Natural killer cell treated with Interleukin-12 subunit alpha and Interleukin-12 subunit beta and Interleukin-15 and Interleukin-18, amount 100 ng/mL, for 72 hours (primary cell): ENCODE results near the gene AKAP8L. TPM values are rescaled to one million over a fixed set of nuclear protein-coding genes. Genes with fewer than 3 reads are reported as not detected.
"Not testable (repeated sequence)": the region's sequence is repeated elsewhere in the genome, so short reads cannot be mapped to it uniquely, and the experiment has no call there.

Experiments used
- ATAC-seq, 2 donors: fragments of 150-1000 bp; cut with Tn5 transposase in 1 of 2; sonication (Bioruptor Pico), chemical (Tn5 transposase) in 1 of 2; 2 replicates each; pipeline ENCODE4 v1.10.0; 2021
- DNase-seq: peaks from one replicate; pipeline ENCODE4 v3.0.0; 2022; ENCODE audit warnings: low spot score
- H3K27ac Mint-ChIP-seq, 2 donors: 1 replicate in 1 of 2; 2 replicates in 1 of 2; pipeline ENCODE4 v1.8.0; 2022; ENCODE audit warnings: mixed read lengths in 2 of 2, mild to moderate bottlenecking in 1 of 2, moderate library complexity in 1 of 2
- H3K27me3 Mint-ChIP-seq, 2 donors: 1 replicate in 1 of 2; 2 replicates in 1 of 2; pipeline ENCODE4 v1.8.0; 2022; ENCODE audit warnings: mixed read lengths in 2 of 2
- H3K36me3 Mint-ChIP-seq: one replicate; pipeline ENCODE4 v1.8.0; 2022; ENCODE audit warnings: mixed read lengths
- H3K4me1 Mint-ChIP-seq, 2 donors: 1 replicate in 1 of 2; 2 replicates in 1 of 2; pipeline ENCODE4 v1.8.0; 2022; ENCODE audit warnings: low read depth in 2 of 2, mixed read lengths in 2 of 2, mild to moderate bottlenecking in 1 of 2
- H3K4me3 Mint-ChIP-seq: one replicate; pipeline ENCODE4 v1.8.0; 2022; ENCODE audit warnings: mixed read lengths
- H3K9me3 Mint-ChIP-seq: 2 replicates; pipeline ENCODE4 v1.8.0; 2022; ENCODE audit warnings: mixed read lengths
- total RNA-seq, 2 donors: library from RNA; stranded (reverse); gene quantifications; one replicate each; pipeline ENCODE4 v1.2.3, GENCODE V29; 2022

AKAP8L gene
- total RNA-seq, 2 donors from 2014 or later, result 72.8 to 123 TPM

DNA sequence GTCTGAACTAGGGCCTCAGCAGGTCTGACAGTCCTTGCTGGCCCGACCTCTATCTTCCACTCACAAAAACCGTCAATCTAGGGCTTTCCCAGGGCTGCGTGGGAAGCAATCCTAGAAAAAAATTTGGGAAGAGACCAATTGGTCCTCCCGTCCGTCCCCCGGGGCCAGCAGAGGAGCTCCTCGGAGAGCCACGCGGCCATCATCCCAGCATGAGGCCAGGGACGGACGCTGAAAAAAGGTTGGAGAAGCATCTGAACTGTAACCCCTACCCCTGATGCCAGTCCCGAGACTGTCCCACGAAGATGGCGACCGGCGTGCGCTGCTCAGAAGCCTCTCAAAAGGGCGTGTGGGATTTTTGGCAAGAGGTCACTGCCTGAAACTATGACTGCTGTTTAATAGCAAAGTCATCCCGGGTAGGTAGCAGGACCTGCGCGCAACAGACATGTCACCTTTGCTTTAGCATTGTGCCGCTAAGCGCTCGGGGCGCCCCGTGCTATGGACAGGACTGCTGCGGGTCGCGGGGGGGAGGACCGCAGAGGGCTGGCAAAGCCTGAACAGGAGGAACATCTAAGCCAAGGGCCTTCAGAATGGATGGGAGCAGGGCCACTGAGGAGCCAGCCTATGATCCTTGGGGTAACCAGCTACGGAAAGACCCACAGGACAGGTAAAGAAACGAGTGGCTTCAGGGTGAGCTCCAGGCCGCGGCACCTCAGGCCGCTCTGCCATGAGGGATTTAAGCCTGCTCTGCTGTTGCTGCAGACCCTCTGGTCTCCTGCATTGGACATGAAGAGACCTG, 49.8 kb downstream of the AKAP8L start:
- H3K27ac Mint-ChIP-seq, result peak overlapping the region in 1 of 2 donors; percentile 31
- no peaks in the 10 kb centered on the region for H3K9me3 Mint-ChIP-seq
- no peaks in the 10 kb centered on the region for H3K36me3 Mint-ChIP-seq
- ATAC-seq (no peak), DNase-seq (no peak)
- no peak overlapping the region for H3K4me3 Mint-ChIP-seq
- peaks cover 0 to 12% of the 10 kb centered on the region in 2 donors for H3K4me1 Mint-ChIP-seq
- H3K27me3 Mint-ChIP-seq, result no peaks in the 10 kb centered on the region

DNA sequence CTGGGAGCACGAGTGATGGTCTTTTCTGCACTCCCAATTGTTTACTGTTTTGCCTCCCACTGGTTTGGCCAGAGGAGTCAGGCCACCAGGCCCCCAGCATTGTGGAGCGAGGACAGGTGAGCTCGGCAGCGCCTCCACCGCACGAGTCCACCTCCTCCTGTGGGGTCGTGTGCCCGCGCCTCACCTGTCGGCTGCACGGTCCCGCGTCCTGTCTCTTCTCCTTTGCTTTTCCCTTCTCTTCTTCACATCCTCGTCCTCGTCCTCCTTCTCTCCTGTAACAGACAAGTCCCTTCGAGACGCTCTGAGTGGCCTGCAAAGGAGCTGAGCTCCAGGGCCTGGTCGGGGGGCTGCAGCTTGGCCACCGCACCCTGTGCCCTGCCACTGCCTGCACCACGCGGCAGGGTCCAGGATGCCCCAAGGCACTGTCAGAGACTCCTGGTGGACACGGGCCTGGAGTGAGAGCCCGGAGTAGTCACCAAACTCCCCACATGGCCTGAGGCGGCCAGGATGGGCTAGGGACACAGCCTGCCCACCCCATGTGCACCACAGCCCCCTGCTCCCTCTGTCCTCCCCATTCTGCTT, 50.6 kb downstream of the AKAP8L start:
- Mint-ChIP-seq H3K27me3 (no peaks in the 10 kb centered on the region), H3K9me3 (no peaks in the 10 kb centered on the region), H3K36me3 (peaks cover 5% of the 10 kb centered on the region), H3K4me3 (no peak overlapping the region), H3K27ac (peak overlapping the region in 1 of 2 donors; percentile 25), H3K4me1 (peaks cover 0 to 7% of the 10 kb centered on the region in 2 donors)
- peak in 1 of 2 donors; percentile 8 for ATAC-seq
- no peak for DNase-seq

DNA sequence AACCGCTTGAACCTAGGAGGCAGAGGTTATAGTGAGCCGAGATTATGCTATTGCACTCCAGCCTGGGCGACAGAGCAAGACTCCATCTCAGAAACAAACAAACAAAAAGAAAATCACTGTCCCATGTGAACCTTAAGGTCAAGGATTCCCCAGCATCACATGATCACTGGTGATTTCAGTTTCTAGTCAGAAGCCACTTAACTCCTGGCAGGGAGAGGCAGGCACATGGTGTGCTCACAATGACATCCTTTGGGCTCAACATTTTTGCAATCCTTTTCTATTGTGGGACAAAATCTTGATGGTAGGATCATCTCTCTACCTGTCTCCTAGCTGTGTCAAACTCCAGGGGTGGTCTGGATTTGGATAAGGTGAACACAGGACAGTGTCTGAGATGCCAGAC, 51.3 kb downstream of the AKAP8L start:
- H3K27ac Mint-ChIP-seq, result peak overlapping the region in 1 of 2 donors; percentile 25
- no peaks in the 10 kb centered on the region for H3K27me3 Mint-ChIP-seq
- DNase-seq (no peak), ATAC-seq (no peak)
- H3K36me3 Mint-ChIP-seq, result peaks cover 5% of the 10 kb centered on the region
- peaks cover 0 to 2% of the 10 kb centered on the region in 2 donors for H3K4me1 Mint-ChIP-seq
- H3K9me3 Mint-ChIP-seq, result no peaks in the 10 kb centered on the region
- no peak overlapping the region for H3K4me3 Mint-ChIP-seq

DNA sequence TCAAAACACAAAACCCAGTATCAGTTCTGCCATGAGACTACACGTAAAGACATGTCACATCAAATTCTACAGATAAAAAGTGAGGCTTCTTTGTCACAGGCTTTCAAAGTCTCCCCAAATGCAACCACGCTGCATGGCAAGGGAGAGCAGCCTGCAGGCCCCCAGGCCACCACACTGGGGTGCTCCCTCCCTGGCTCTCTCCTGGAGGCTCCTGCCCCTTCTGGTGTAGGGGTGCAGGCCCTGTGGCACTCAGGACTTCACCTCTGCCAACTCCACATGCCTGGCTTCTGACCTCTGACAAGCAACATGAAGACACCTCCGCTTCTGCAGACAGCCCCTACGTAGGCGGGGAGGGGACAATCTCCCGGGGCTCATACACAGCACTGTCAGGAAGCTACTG, 53.5 kb downstream of the AKAP8L start:
- DNase-seq (no peak), ATAC-seq (peak in 1 of 2 donors; percentile 51)
- Mint-ChIP-seq H3K36me3 (peaks cover 11% of the 10 kb centered on the region), H3K4me3 (no peak overlapping the region), H3K27me3 (no peaks in the 10 kb centered on the region), H3K9me3 (no peaks in the 10 kb centered on the region), H3K27ac (no peak overlapping the region), H3K4me1 (peaks cover 3 to 6% of the 10 kb centered on the region in 2 donors)

DNA sequence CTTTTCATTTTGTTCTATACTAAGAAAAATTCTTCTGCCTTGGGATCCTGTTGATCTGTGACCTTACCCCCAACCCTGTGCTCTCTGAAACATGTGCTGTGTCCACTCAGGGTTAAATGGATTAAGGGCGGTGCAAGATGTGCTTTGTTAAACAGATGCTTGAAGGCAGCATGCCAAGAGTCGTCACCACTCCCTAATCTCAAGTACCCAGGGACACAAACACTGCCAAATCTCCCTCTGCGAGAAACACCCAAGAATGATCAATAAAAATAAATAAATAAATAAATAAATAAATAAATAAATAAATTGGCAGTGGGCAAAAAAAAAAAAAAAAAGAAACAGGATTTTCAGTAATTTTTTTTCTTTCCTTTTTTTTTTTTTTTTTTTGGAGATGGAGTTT, 55.0 kb downstream of the AKAP8L start:
- not testable (repeated sequence) for H3K27ac Mint-ChIP-seq, ATAC-seq, H3K4me3 Mint-ChIP-seq, H3K9me3 Mint-ChIP-seq, DNase-seq, H3K27me3 Mint-ChIP-seq
- Mint-ChIP-seq H3K4me1 (peaks cover 6 to 10% of the 10 kb centered on the region in 2 donors), H3K36me3 (peaks cover 14% of the 10 kb centered on the region)

DNA sequence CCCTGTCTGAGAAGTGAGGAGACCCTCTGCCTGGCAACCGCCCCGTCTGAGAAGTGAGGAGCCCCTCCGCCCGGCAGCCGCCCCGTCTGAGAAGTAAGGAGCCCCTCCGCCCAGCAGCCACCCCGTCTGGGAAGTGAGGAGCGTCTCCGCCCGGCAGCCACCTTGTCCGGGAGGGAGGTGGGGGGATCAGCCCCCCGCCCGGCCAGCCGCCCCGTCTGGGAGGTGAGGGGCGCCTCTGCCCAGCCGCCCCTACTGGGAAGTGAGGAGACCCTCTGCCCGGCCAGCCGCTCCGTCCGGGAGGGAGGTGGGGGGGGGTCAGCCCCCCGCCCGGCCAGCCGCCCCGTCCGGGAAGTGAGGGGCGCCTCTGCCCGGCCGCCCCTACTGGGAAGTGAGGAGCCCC, 55.7 kb downstream of the AKAP8L start:
- not testable (repeated sequence) for H3K9me3 Mint-ChIP-seq, ATAC-seq, H3K27ac Mint-ChIP-seq, DNase-seq, H3K27me3 Mint-ChIP-seq, H3K4me3 Mint-ChIP-seq, H3K4me1 Mint-ChIP-seq
- peaks cover 22% of the 10 kb centered on the region for H3K36me3 Mint-ChIP-seq

DNA sequence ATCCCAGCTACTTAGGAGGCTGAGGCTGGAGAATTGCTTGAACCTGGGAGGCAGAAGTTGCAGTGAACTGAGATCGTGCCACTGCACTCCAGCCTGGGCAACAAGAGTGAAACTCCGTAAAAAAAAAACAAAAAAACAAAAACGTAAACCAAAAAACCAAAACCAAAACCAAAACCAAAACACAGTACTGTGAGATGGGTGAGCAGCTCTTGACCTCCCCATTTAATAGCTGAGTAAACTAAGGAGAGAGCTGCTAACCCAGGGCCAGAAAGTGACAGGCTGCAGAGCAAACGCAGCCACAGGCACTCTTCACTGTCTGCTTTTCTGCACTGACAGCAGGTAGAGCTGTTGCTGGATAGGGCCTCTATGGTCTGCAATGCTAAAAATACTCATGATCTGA, 58.8 kb downstream of the AKAP8L start:
- peak; percentile 79 to 89 for ATAC-seq
- H3K4me1 Mint-ChIP-seq, DNase-seq, H3K27me3 Mint-ChIP-seq, H3K4me3 Mint-ChIP-seq, H3K9me3 Mint-ChIP-seq: not testable (repeated sequence)
- H3K27ac Mint-ChIP-seq, result peak overlapping the region in 1 of 2 donors; percentile 66
- peaks cover 23% of the 10 kb centered on the region for H3K36me3 Mint-ChIP-seq

DNA sequence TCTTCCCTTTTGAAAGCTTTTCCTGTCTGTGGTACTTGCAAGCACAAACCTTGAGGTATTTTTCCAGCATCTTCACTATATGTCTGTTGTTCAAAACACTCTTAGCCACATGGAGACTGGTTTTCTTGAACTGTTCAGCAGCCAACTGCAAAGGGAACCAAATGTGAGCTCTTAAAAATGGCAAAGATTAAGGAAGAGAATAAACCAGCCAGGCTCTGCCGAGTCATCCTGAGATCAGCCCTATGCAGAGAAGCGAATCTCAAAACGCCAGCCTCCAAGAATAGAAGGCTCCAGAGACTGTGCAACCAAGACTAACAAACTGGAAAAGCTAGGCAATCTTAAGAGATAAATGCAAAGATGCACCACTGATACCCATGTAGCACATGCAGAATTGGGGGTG, 59.9 kb downstream of the AKAP8L start:
- no peak for DNase-seq
- no peak overlapping the region for H3K4me3 Mint-ChIP-seq
- peaks cover 6 to 8% of the 10 kb centered on the region in 2 donors for H3K4me1 Mint-ChIP-seq
- ATAC-seq, result no peak
- peaks cover 23% of the 10 kb centered on the region for H3K36me3 Mint-ChIP-seq
- H3K9me3 Mint-ChIP-seq, result no peaks in the 10 kb centered on the region
- peak overlapping the region in 1 of 2 donors; percentile 58 for H3K27ac Mint-ChIP-seq
- no peaks in the 10 kb centered on the region for H3K27me3 Mint-ChIP-seq

DNA sequence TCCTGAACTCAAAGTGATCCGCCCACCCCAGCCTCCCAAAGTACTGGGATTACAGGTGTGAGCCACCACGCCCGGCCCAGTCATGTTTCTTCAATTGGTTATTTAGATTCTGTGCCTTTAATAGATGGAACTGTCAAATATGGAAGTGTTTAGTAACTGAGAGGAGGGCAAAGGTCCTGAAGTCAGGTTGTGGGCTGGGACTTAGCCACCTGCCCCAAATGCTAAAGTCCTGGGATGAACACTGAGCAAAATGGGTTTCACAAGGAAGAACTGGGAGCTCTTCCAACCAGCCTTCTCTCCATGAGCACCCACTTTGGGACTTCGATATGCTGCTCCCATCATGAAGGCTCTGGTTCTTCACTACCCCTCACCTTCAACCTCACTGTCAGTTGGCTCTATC, 60.9 kb downstream of the AKAP8L start:
- ATAC-seq (no peak), DNase-seq (no peak)
- peaks cover 6 to 8% of the 10 kb centered on the region in 2 donors for H3K4me1 Mint-ChIP-seq
- H3K27me3 Mint-ChIP-seq, result no peaks in the 10 kb centered on the region
- no peaks in the 10 kb centered on the region for H3K9me3 Mint-ChIP-seq
- H3K36me3 Mint-ChIP-seq, result peaks cover 19% of the 10 kb centered on the region
- no peak overlapping the region for H3K27ac Mint-ChIP-seq
- no peak overlapping the region for H3K4me3 Mint-ChIP-seq

DNA sequence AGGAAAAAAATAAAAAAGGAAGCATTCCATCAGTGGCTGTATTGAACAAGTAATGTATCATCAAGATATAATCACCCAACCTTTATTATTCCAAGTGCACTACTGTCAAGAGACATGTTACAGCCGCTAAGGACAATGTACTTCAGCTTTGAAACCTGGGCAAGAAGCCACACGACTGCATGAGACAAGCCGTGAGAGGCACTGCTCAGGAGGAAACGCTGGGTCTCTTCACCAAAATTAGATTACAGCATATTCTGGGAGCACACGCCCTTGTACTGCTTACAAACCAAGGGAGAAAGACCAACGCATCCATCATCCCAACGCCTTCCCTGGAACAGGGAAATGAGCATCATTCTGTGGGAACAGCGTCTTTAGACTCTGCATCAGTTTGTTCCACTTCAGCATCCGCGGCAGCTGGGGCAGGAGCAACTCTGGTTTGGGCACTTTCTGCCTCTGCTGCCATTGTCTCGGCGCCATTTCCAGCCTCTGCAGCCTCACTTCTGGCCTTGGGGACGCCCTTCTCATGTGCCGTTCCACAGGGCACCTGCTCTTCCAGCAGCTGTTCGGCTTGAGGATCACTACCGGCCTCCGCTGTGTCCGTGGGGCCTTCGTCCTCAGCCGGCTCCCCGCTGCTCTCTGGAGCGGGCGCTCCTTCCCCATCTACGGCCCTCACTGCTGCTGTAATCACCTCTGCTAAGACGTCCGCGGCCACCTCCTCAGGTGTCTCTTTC, 64.1 kb downstream of the AKAP8L start:
- Mint-ChIP-seq H3K27me3 (no peaks in the 10 kb centered on the region), H3K4me1 (no peaks in the 10 kb centered on the region), H3K27ac (no peak overlapping the region), H3K36me3 (peaks cover 13% of the 10 kb centered on the region), H3K4me3 (no peak overlapping the region), H3K9me3 (no peaks in the 10 kb centered on the region)
- ATAC-seq, result no peak
- DNase-seq, result no peak

DNA sequence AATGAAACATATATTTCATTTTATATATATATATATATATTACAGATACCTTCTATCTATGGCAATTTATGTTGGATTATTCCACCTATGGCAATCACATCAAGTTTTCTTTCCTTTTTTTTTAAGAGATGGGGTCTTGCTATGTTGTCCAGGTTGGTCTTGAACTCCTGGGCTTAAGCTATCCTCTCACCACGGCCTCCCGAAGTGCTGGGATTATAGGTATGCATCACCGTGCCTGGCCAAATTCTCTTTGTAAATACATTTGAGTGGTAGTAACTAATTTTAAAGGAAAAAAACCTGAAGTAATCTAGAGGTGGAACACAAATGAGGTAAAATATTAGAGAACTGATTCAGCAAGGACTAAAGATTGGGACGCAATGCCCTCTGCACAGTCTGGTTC, 64.9 kb downstream of the AKAP8L start:
- no peak overlapping the region for H3K4me3 Mint-ChIP-seq
- ATAC-seq, result no peak
- DNase-seq, result no peak
- no peaks in the 10 kb centered on the region for H3K9me3 Mint-ChIP-seq
- H3K27me3 Mint-ChIP-seq, result no peaks in the 10 kb centered on the region
- no peak overlapping the region for H3K27ac Mint-ChIP-seq
- H3K4me1 Mint-ChIP-seq, result no peaks in the 10 kb centered on the region
- H3K36me3 Mint-ChIP-seq, result peaks cover 10% of the 10 kb centered on the region

DNA sequence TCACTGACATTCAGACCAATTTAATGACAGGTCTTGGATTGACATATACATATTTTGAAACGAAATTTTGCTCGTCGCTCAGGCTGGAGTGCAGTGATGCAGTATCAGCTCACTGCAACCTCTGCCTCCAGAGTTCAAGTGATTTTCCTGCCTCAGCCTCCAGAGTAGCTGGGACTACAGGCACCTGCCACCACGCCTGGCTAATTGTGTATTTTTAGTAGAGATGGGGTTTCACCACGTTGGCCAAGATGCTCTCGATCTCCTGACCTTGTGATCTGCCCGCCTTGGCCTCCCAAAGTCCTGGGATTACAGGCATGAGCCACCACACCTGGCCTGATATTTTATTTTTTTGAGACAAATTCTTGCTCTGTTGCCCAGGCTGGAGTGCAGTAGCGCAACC, 66.3 kb downstream of the AKAP8L start:
- not testable (repeated sequence) for H3K27ac Mint-ChIP-seq, H3K36me3 Mint-ChIP-seq, H3K9me3 Mint-ChIP-seq, H3K27me3 Mint-ChIP-seq, DNase-seq, H3K4me1 Mint-ChIP-seq, H3K4me3 Mint-ChIP-seq, ATAC-seq

DNA sequence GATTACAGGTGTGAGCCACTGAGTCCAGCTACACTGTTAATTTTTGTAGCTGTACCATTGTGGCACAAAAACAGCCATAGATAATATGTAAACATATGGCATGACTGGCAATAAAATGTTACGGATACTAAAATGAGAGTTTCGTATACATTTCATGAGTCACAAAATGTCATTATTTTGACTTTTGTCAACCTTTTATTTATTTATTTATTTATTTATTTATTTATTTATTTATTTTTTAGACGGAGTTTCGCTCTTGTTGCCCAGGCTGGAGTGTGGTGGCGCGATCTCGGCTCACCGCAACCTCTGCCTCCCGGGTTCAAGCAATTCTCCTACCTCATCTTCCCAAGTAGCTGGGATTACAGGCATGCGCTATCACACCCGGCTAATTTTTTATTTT, 77.5 kb downstream of the AKAP8L start:
- ATAC-seq, H3K4me1 Mint-ChIP-seq, H3K27ac Mint-ChIP-seq, DNase-seq, H3K27me3 Mint-ChIP-seq, H3K9me3 Mint-ChIP-seq, H3K4me3 Mint-ChIP-seq, H3K36me3 Mint-ChIP-seq: not testable (repeated sequence)

DNA sequence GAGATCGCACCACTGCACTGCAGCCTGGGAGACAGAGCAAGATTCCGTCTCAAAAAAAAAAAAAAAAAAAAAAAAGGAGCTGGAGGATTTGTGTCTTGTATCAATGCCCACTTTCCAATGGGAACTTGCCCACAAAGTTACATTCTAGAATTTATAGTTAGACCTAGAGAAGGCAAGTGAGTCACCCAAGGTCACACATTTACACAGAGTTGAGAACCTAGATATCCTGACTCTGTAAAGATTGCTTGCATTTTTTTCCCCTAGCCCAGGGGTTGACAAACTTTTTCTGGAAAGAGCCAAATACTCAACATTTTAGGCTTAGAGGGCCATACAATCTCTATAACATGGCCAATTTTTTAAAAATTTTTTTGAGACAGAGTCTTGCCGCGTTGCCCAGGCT, 78.7 kb downstream of the AKAP8L start:
- ATAC-seq (no peak), DNase-seq (no peak)
- Mint-ChIP-seq H3K27me3 (no peaks in the 10 kb centered on the region), H3K27ac (no peak overlapping the region), H3K9me3 (no peaks in the 10 kb centered on the region), H3K4me1 (peaks cover 0 to 4% of the 10 kb centered on the region in 2 donors), H3K4me3 (no peak overlapping the region), H3K36me3 (no peaks in the 10 kb centered on the region)
